ENCODE measurements around the gene DNAH2. TPM values are rescaled to one million over a fixed set of nuclear protein-coding genes. Genes with fewer than 3 reads are reported as not detected.

Gene DNAH2
- total and polyA plus RNA-seq, 2 of the 13 experiments (the other 11 are each of a cell fraction or from before 2014, with no cell fraction given) = not detected

DNA sequence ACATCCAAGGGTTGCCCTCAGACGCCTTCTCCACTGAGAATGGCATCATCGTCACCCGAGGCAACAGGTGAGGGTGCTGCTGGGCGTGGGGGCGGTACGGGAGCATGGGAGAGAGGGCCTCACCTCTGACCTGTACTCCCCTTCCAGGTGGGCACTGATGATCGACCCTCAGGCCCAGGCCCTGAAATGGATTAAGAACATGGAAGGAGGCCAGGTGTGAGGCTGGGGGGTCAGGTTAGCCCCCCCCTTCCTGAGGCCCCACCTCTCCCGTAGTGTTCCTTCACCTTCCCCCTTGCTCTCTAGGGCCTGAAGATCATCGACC is 100.1 kb downstream of the DNAH2 start:
- no peaks in the 10 kb centered on the region for H3K4me1 ChIP-seq (ENCODE audit: insufficient read depth, low read length)
- WGBS (ENCODE audit: low lambda C conversion rate) = 30% methylated on average over 5 of the region's 9 CpGs
- DNase-seq (ENCODE audit: low spot score) (no peak), FAIRE-seq (no peak), ATAC-seq (no peak)
- no peak overlapping the region for H3K4me3 ChIP-seq (replicated peaks in 1 of 3; ENCODE audit: insufficient read depth in 1 of 3, low read depth in 2 of 3, low read length in 3 of 3)
- no peak overlapping the region for H3K9ac ChIP-seq (ENCODE audit: insufficient read depth, low read depth, low read length)
- no peaks in the 10 kb centered on the region for H4K20me1 ChIP-seq (ENCODE audit: insufficient read depth, low read length)
- TF ChIP-seq, protein P1, sequence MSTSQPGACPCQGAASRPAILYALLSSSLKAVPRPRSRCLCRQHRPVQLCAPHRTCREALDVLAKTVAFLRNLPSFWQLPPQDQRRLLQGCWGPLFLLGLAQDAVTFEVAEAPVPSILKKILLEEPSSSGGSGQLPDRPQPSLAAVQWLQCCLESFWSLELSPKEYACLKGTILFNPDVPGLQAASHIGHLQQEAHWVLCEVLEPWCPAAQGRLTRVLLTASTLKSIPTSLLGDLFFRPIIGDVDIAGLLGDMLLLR (CRISPR knock-in tag; IDR thresholded peaks at IDR 0.05) = no peak
- TF ChIP-seq, protein P2, sequence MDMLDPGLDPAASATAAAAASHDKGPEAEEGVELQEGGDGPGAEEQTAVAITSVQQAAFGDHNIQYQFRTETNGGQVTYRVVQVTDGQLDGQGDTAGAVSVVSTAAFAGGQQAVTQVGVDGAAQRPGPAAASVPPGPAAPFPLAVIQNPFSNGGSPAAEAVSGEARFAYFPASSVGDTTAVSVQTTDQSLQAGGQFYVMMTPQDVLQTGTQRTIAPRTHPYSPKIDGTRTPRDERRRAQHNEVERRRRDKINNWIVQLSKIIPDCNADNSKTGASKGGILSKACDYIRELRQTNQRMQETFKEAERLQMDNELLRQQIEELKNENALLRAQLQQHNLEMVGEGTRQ (IDR thresholded peaks at IDR 0.05; ENCODE audit: low read depth, low read length) = no peak
- TF ChIP-seq, protein P2 (CRISPR knock-in tag; IDR thresholded peaks at IDR 0.05; ENCODE audit: borderline replicate concordance) = no peak
- TF ChIP-seq CAMTA2 (CRISPR knock-in tag; IDR thresholded peaks at IDR 0.05; ENCODE audit: borderline replicate concordance) (no peak), ZNF878 (CRISPR knock-in tag; IDR thresholded peaks at IDR 0.05) (no peak), ZNF703 (CRISPR knock-in tag; IDR thresholded peaks at IDR 0.05; ENCODE audit: borderline replicate concordance) (no peak), PHF20 (CRISPR knock-in tag; IDR thresholded peaks at IDR 0.05) (no peak), REL (CRISPR knock-in tag; conservative IDR thresholded peaks at IDR 0.05) (no peak), ZFP41 (CRISPR knock-in tag; IDR thresholded peaks at IDR 0.05; ENCODE audit: borderline replicate concordance) (no peak), KAT8 (CRISPR knock-in tag; IDR thresholded peaks at IDR 0.05) (no peak), RNF2 (conservative IDR thresholded peaks at IDR 0.05; ENCODE audit: low read depth) (no peak), ZNF672 (CRISPR knock-in tag; IDR thresholded peaks at IDR 0.05) (no peak), ZNF598 (CRISPR knock-in tag; IDR thresholded peaks at IDR 0.05; ENCODE audit: borderline replicate concordance) (no peak)
- TF ChIP-seq, protein P3, sequence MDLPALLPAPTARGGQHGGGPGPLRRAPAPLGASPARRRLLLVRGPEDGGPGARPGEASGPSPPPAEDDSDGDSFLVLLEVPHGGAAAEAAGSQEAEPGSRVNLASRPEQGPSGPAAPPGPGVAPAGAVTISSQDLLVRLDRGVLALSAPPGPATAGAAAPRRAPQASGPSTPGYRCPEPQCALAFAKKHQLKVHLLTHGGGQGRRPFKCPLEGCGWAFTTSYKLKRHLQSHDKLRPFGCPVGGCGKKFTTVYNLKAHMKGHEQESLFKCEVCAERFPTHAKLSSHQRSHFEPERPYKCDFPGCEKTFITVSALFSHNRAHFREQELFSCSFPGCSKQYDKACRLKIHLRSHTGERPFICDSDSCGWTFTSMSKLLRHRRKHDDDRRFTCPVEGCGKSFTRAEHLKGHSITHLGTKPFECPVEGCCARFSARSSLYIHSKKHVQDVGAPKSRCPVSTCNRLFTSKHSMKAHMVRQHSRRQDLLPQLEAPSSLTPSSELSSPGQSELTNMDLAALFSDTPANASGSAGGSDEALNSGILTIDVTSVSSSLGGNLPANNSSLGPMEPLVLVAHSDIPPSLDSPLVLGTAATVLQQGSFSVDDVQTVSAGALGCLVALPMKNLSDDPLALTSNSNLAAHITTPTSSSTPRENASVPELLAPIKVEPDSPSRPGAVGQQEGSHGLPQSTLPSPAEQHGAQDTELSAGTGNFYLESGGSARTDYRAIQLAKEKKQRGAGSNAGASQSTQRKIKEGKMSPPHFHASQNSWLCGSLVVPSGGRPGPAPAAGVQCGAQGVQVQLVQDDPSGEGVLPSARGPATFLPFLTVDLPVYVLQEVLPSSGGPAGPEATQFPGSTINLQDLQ (CRISPR knock-in tag; IDR thresholded peaks at IDR 0.05) = no peak
- POLR2A ChIA-PET = no interaction called here
- CTCF ChIA-PET (ENCODE audit: low intra/inter-chr PET ratio, low total read pairs) = no interaction called here
- no peak overlapping the region for H3K27ac ChIP-seq (ENCODE audit: extremely low read length, insufficient read depth, low read length)
- H3K79me2 ChIP-seq (ENCODE audit: insufficient read depth, low read length) = no peaks in the 10 kb centered on the region
- peaks cover 1 to 42% of the 10 kb centered on the region in 2 experiments; a peak in 4 of 5 replicates for H3K27me3 ChIP-seq (ENCODE audit: control insufficient read depth in 1 of 2, insufficient read depth in 2 of 2, low read length in 2 of 2)
- no peak overlapping the region for H3K4me2 ChIP-seq (ENCODE audit: low read depth, low read length)
- H3K9me3 ChIP-seq (ENCODE audit: low read length) = no peaks in the 10 kb centered on the region
- H3K36me3 ChIP-seq (replicated peaks in 1 of 2; ENCODE audit: control insufficient read depth in 1 of 2, insufficient read depth in 2 of 2, low read length in 2 of 2) = no peaks in the 10 kb centered on the region
- in situ Hi-C loops (cut with HindIII; ENCODE audit: extremely low pct_ligation_motif_present, low pct_unique_long_range_greater_than_20kb) = no loop called here
- intact Hi-C loops (cut with micrococcal nuclease; ENCODE audit: unreplicated experiment) = no loop called here
- H2AFZ ChIP-seq (ENCODE audit: low read length) = no peak overlapping the region
- no TSS peak for BruUV-seq (replicated peaks)
